Muscle layer of colon (tissue), 2 donors: ENCODE measurements around the gene PTPRT.
"Not testable (repeated sequence)": the region's sequence is repeated elsewhere in the genome, so short reads cannot be mapped to it uniquely, and the experiment has no call there.

ENCODE experiments used
- H3K27ac ChIP-seq: one replicate; pipeline ENCODE4 v1.7.0; 2013; ENCODE audit warnings: low read depth, mild to moderate bottlenecking, low read length, moderate library complexity
- H3K27me3 ChIP-seq, 2 donors: one replicate each; pipeline ENCODE4 v1.7.0; 2013; ENCODE audit warnings: low read length in 2 of 2, mild to moderate bottlenecking in 2 of 2; ENCODE audit not compliant: insufficient read depth in 2 of 2, control insufficient read depth in 1 of 2
- H3K36me3 ChIP-seq: one replicate; pipeline ENCODE4 v1.7.0; 2013; ENCODE audit warnings: mild to moderate bottlenecking, low read length; ENCODE audit not compliant: insufficient read depth
- H3K4me1 ChIP-seq: one replicate; pipeline ENCODE4 v1.7.0; 2013; ENCODE audit warnings: mild to moderate bottlenecking, low read length; ENCODE audit not compliant: insufficient read depth
- H3K4me3 ChIP-seq, 2 donors: one replicate each; pipeline ENCODE4 v1.7.0; 2013; ENCODE audit warnings: low read length in 2 of 2, low read depth in 1 of 2, mild to moderate bottlenecking in 1 of 2, moderate library complexity in 1 of 2
- H3K9ac ChIP-seq: one replicate; pipeline ENCODE4 v1.7.0; 2013; ENCODE audit warnings: low read length
- H3K9me3 ChIP-seq: one replicate; pipeline ENCODE4 v1.7.0; 2013; ENCODE audit warnings: mild to moderate bottlenecking, low read length
- donor health status: abdominal sarcoma.
- donor health status: Adenocarcinoma of cecum.

The PTPRT gene

GRCh38 chr20:42258564-42259302 lies 931.0 kb downstream of the PTPRT start:
- H3K4me3 ChIP-seq, result no peak overlapping the region
- H3K9me3 ChIP-seq, result no peaks in the 10 kb centered on the region
- no peak overlapping the region for H3K27ac ChIP-seq
- no peaks in the 10 kb centered on the region for H3K27me3 ChIP-seq
- no peaks in the 10 kb centered on the region for H3K4me1 ChIP-seq
- H3K36me3 ChIP-seq, result no peaks in the 10 kb centered on the region
- H3K9ac ChIP-seq, result no peak overlapping the region

- Histone ChIP-seq H3K27ac (no peak overlapping the region), H3K9me3 (no peaks in the 10 kb centered on the region), H3K4me1 (no peaks in the 10 kb centered on the region), H3K36me3 (no peaks in the 10 kb centered on the region), H3K9ac (no peak overlapping the region), H3K27me3 (no peaks in the 10 kb centered on the region), H3K4me3 (no peak overlapping the region)
Observed at GRCh38 chr20:42255821-42256220, 933.9 kb downstream of the PTPRT start.

- Histone ChIP-seq H3K27ac (no peak overlapping the region), H3K9ac (no peak overlapping the region), H3K4me3 (no peak overlapping the region), H3K27me3 (no peaks in the 10 kb centered on the region), H3K36me3 (no peaks in the 10 kb centered on the region), H3K9me3 (no peaks in the 10 kb centered on the region), H3K4me1 (no peaks in the 10 kb centered on the region)
Observed at GRCh38 chr20:42254673-42255072, 935.0 kb downstream of the PTPRT start.

- H3K9ac ChIP-seq, result no peak overlapping the region
- no peaks in the 10 kb centered on the region for H3K9me3 ChIP-seq
- H3K36me3 ChIP-seq, result no peaks in the 10 kb centered on the region
- no peaks in the 10 kb centered on the region for H3K27me3 ChIP-seq
- no peak overlapping the region for H3K27ac ChIP-seq
- H3K4me1 ChIP-seq, result no peaks in the 10 kb centered on the region
- H3K4me3 ChIP-seq, result no peak overlapping the region
Observed at GRCh38 chr20:42252116-42252515, 937.6 kb downstream of the PTPRT start.

- Histone ChIP-seq H3K9me3 (no peaks in the 10 kb centered on the region), H3K27ac (no peak overlapping the region), H3K27me3 (no peaks in the 10 kb centered on the region), H3K9ac (no peak overlapping the region), H3K36me3 (no peaks in the 10 kb centered on the region), H3K4me3 (no peak overlapping the region), H3K4me1 (no peaks in the 10 kb centered on the region)
Observed at GRCh38 chr20:42218621-42219374, 970.9 kb downstream of the PTPRT start.

- Histone ChIP-seq H3K36me3 (no peaks in the 10 kb centered on the region), H3K27ac (no peak overlapping the region), H3K4me3 (no peak overlapping the region), H3K9me3 (no peaks in the 10 kb centered on the region), H3K9ac (no peak overlapping the region), H3K4me1 (no peaks in the 10 kb centered on the region), H3K27me3 (no peaks in the 10 kb centered on the region)
Observed at GRCh38 chr20:42214074-42214473, 975.6 kb downstream of the PTPRT start.

GRCh38 chr20:42212391-42212790 lies 977.3 kb downstream of the PTPRT start:
- H3K27ac ChIP-seq, result no peak overlapping the region
- no peak overlapping the region for H3K4me3 ChIP-seq
- H3K4me1 ChIP-seq, result no peaks in the 10 kb centered on the region
- no peaks in the 10 kb centered on the region for H3K9me3 ChIP-seq
- no peaks in the 10 kb centered on the region for H3K36me3 ChIP-seq
- no peak overlapping the region for H3K9ac ChIP-seq
- no peaks in the 10 kb centered on the region for H3K27me3 ChIP-seq

GRCh38 chr20:42206557-42206956 lies 983.1 kb downstream of the PTPRT start:
- not testable (repeated sequence) for H3K9me3 ChIP-seq

GRCh38 chr20:42204109-42204660 lies 985.5 kb downstream of the PTPRT start:
- Histone ChIP-seq H3K27me3 (no peaks in the 10 kb centered on the region), H3K36me3 (no peaks in the 10 kb centered on the region), H3K27ac (no peak overlapping the region), H3K4me3 (no peak overlapping the region), H3K4me1 (no peaks in the 10 kb centered on the region), H3K9ac (no peak overlapping the region), H3K9me3 (no peaks in the 10 kb centered on the region)

More at GRCh38 chr20:42206557-42206956, 983.1 kb downstream of the PTPRT start:
- not testable (repeated sequence) for H3K4me3 ChIP-seq, H3K27ac ChIP-seq, H3K27me3 ChIP-seq, H3K36me3 ChIP-seq, H3K9ac ChIP-seq, H3K4me1 ChIP-seq

GRCh38 chr20:42197599-42197998 lies 992.1 kb downstream of the PTPRT start:
- H3K36me3 ChIP-seq, result no peaks in the 10 kb centered on the region
- no peak overlapping the region for H3K9ac ChIP-seq
- no peaks in the 10 kb centered on the region for H3K9me3 ChIP-seq
- no peaks in the 10 kb centered on the region for H3K4me1 ChIP-seq
- H3K4me3 ChIP-seq, result no peak overlapping the region
- no peak overlapping the region for H3K27ac ChIP-seq
- H3K27me3 ChIP-seq, result no peaks in the 10 kb centered on the region

- no peak overlapping the region for H3K4me3 ChIP-seq
- no peaks in the 10 kb centered on the region for H3K36me3 ChIP-seq
- no peaks in the 10 kb centered on the region for H3K4me1 ChIP-seq
- H3K27me3 ChIP-seq, result no peaks in the 10 kb centered on the region
- no peak overlapping the region for H3K9ac ChIP-seq
- no peaks in the 10 kb centered on the region for H3K9me3 ChIP-seq
- H3K27ac ChIP-seq, result no peak overlapping the region
Observed at GRCh38 chr20:42193119-42193518, 996.6 kb downstream of the PTPRT start.
